ENCODE data around the gene FNDC3A. TPM values are rescaled to one million over a fixed set of nuclear protein-coding genes. Genes with fewer than 3 reads are reported as not detected.

The FNDC3A gene
- total RNA-seq, 1 donor: 50.7 TPM

DNA sequence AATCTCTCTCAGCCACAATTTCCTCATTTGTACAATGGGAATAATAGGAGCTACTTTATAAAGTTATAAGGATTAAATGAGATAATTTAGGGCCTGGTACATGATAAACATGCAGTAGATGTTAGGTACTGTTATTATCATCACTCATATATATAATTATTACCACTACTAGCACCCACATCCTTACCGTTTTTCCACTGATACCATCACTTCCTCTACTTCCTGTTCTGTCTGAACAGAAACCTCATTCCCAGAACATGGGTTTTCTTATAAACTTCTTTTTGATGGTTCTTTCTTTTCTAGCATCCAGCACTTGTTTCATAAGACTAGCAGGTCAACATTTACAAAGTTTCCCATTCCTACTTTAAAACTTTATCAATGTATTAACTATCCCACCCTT, 278.3 kb downstream of the FNDC3A start:
- Histone ChIP-seq H2AFZ (ENCODE audit: low read length) (no peak overlapping the region), H4K20me1 (ENCODE audit: insufficient read depth, low read length) (no peaks in the 10 kb centered on the region), H3K27me3 (ENCODE audit: insufficient read depth, low read length) (no peaks in the 10 kb centered on the region), H3K4me2 (ENCODE audit: insufficient read depth, low read length) (no peak overlapping the region), H3K36me3 (ENCODE audit: insufficient read depth, low read length) (peaks cover 17% of the 10 kb centered on the region), H3K9me3 (ENCODE audit: low read depth, low read length) (no peaks in the 10 kb centered on the region), H3K27ac (ENCODE audit: low read depth, low read length) (no peak overlapping the region), H3K79me2 (ENCODE audit: insufficient read depth, low read length) (peaks cover 23% of the 10 kb centered on the region), H3K4me1 (ENCODE audit: insufficient read depth, low read length) (peaks cover 13% of the 10 kb centered on the region), H3K4me3 (ENCODE audit: insufficient read depth, low read length) (no peak overlapping the region)
- TF ChIP-seq, protein P1, sequence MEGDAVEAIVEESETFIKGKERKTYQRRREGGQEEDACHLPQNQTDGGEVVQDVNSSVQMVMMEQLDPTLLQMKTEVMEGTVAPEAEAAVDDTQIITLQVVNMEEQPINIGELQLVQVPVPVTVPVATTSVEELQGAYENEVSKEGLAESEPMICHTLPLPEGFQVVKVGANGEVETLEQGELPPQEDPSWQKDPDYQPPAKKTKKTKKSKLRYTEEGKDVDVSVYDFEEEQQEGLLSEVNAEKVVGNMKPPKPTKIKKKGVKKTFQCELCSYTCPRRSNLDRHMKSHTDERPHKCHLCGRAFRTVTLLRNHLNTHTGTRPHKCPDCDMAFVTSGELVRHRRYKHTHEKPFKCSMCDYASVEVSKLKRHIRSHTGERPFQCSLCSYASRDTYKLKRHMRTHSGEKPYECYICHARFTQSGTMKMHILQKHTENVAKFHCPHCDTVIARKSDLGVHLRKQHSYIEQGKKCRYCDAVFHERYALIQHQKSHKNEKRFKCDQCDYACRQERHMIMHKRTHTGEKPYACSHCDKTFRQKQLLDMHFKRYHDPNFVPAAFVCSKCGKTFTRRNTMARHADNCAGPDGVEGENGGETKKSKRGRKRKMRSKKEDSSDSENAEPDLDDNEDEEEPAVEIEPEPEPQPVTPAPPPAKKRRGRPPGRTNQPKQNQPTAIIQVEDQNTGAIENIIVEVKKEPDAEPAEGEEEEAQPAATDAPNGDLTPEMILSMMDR (IDR thresholded peaks at IDR 0.05; ENCODE audit: extremely low read depth, low read depth, low read length): no peak
- DNase-seq (ENCODE audit: insufficient read length, low spot score, missing footprints): no peak

DNA sequence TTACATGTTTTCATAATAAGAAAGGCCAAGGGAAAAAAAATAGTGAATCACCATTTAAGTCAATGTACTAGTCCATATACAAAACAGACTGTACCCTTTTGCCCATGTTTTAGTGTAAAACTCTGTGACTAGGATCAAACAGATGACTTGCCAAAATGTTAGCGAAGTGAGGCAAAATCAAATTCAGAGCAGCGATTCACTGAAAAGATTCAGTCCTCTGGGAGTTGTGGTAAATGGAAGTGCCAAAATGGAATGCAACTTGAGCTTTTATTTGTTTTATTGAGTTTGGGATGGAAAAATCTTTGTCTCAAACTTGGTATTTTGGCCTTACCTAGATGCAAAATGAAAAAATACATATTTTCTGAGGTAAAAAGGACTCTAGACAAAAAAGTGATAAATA, 281.1 kb downstream of the FNDC3A start:
- H3K4me1 ChIP-seq (ENCODE audit: insufficient read depth, low read length): peaks cover 13% of the 10 kb centered on the region
- H3K79me2 ChIP-seq (ENCODE audit: insufficient read depth, low read length): peaks cover 7% of the 10 kb centered on the region
- H3K9me3 ChIP-seq (ENCODE audit: low read depth, low read length): no peaks in the 10 kb centered on the region
- H3K4me3 ChIP-seq (ENCODE audit: insufficient read depth, low read length): peak overlapping the region; percentile 14
- TF ChIP-seq, protein P1 (IDR thresholded peaks at IDR 0.05; ENCODE audit: extremely low read depth, low read depth, low read length): no peak
- H3K36me3 ChIP-seq (ENCODE audit: insufficient read depth, low read length): peaks cover 24% of the 10 kb centered on the region
- H3K27me3 ChIP-seq (ENCODE audit: insufficient read depth, low read length): no peaks in the 10 kb centered on the region
- H4K20me1 ChIP-seq (ENCODE audit: insufficient read depth, low read length): no peaks in the 10 kb centered on the region
- no peak overlapping the region for H2AFZ ChIP-seq (ENCODE audit: low read length)
- H3K4me2 ChIP-seq (ENCODE audit: insufficient read depth, low read length): peak overlapping the region; percentile 69
- peak overlapping the region; percentile 47 for H3K27ac ChIP-seq (ENCODE audit: low read depth, low read length)
- no peak for DNase-seq (ENCODE audit: insufficient read length, low spot score, missing footprints)

DNA sequence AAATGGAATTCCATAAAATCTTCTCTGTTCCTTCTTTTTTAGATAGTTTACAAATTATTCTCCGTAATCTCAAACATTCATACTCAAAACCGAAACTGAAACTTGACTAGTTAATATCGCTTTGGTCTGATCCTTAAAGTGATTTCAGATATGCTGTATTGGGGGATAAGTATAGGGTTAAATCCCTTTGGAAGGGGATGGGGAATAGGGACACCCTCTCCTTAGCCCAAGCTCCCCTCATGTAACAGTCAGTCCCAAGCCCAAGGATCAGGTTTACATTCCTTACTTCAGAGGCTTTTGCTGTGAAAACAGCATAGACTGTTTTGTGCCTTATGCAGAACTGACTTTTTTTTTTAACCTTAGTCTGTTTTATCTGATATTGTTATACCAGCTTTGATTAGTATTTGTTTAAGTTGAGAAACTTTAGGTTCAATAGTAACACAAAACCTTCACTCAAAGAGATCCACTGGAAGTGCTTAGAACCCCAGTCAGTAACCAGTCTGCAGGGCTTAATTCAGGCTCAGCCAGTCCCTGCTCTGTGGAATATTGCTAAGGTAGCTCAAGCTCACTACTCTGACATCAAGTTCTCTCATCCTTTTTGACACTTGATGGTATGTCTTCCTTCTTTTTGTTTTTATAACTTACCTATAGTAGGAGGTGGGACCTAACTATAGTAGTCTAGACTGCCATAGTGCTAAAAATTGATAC, 282.5 kb downstream of the FNDC3A start:
- Histone ChIP-seq H4K20me1 (ENCODE audit: insufficient read depth, low read length) (no peaks in the 10 kb centered on the region), H3K4me1 (ENCODE audit: insufficient read depth, low read length) (peaks cover 13% of the 10 kb centered on the region), H3K79me2 (ENCODE audit: insufficient read depth, low read length) (peaks cover 3% of the 10 kb centered on the region), H3K27ac (ENCODE audit: low read depth, low read length) (peak overlapping the region; percentile 38), H3K4me3 (ENCODE audit: insufficient read depth, low read length) (peak overlapping the region; percentile 58), H2AFZ (ENCODE audit: low read length) (peak overlapping the region; percentile 5), H3K9me3 (ENCODE audit: low read depth, low read length) (no peaks in the 10 kb centered on the region), H3K27me3 (ENCODE audit: insufficient read depth, low read length) (no peaks in the 10 kb centered on the region), H3K36me3 (ENCODE audit: insufficient read depth, low read length) (peaks cover 24% of the 10 kb centered on the region), H3K4me2 (ENCODE audit: insufficient read depth, low read length) (peak overlapping the region; percentile 69)
- DNase-seq (ENCODE audit: insufficient read length, low spot score, missing footprints): no peak
- TF ChIP-seq, protein P1 (IDR thresholded peaks at IDR 0.05; ENCODE audit: extremely low read depth, low read depth, low read length): no peak

Small RNA genes lying within 50 kb of the gene (small RNA-seq; reads per million reads assigned to genes)
- not detected for gene COX7CP1
- gene RNU6-60P: not detected
- gene RNY3P2: not detected

Other genes starting within 250 kb of the FNDC3A start
- gene MLNR, start 244.4 kb downstream of the FNDC3A start, total RNA-seq: not detected in 2 replicates